ENCODE measurements around the gene CCDC18.
"Not testable (repeated sequence)": the region's sequence is repeated elsewhere in the genome, so short reads cannot be mapped to it uniquely, and the experiment has no call there.

CCDC18 gene

GRCh38 chr1:93256433-93256832 is 75.9 kb downstream of the CCDC18 start:
- no peak for TF ChIP-seq Cebpa-rat (IDR thresholded peaks at IDR 0.05)
- H3K4me3 ChIP-seq = no peak overlapping the region
- no peak overlapping the region for H3K9ac ChIP-seq
- peaks cover 0 to 6% (median 4%) of the 10 kb centered on the region in 10 experiments; a peak in 8 of 20 replicates for H3K4me1 ChIP-seq
- no peak overlapping the region for H3K4me2 ChIP-seq
- peaks cover 47 to 84% (median 69%) of the 10 kb centered on the region in 11 experiments for H3K36me3 ChIP-seq
- H3K27ac ChIP-seq = no peak overlapping the region
- peaks cover 19 to 37% (median 31%) of the 10 kb centered on the region in 11 experiments for H3K9me3 ChIP-seq (replicated peaks in 1 of 11)
- no peaks in the 10 kb centered on the region for H3K27me3 ChIP-seq
- H4K20me1 ChIP-seq = no peaks in the 10 kb centered on the region

DNA sequence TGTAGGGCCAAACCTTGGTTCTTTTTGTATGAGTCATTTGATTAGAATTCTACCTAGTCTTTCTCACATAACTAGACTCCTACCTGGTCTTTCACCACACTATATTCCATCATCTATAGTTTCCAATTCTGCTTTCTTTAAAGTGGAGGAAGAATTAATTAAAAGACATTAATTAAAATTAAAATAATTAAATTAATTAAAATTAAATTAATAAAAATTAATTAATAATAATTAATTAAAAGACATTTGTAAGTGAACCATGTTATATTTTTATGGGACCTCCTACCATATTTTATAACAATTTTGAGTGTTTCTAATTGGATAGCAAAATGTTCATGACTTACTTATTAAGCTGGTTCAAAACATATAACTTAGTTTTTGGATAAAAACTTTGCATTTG is 77.4 kb downstream of the CCDC18 start:
- peaks cover 19 to 37% (median 31%) of the 10 kb centered on the region in 11 experiments for H3K9me3 ChIP-seq (replicated peaks in 1 of 11)
- no peak overlapping the region for H3K4me2 ChIP-seq
- peaks cover 47 to 84% (median 69%) of the 10 kb centered on the region in 11 experiments for H3K36me3 ChIP-seq
- H3K4me3 ChIP-seq = no peak overlapping the region
- no peaks in the 10 kb centered on the region for H4K20me1 ChIP-seq
- no peak overlapping the region for H3K27ac ChIP-seq
- TF ChIP-seq Cebpa-rat (IDR thresholded peaks at IDR 0.05) = no peak
- peaks cover 0 to 6% (median 4%) of the 10 kb centered on the region in 10 experiments; a peak in 8 of 20 replicates for H3K4me1 ChIP-seq
- H3K9ac ChIP-seq = no peak overlapping the region
- no peaks in the 10 kb centered on the region for H3K27me3 ChIP-seq

DNA sequence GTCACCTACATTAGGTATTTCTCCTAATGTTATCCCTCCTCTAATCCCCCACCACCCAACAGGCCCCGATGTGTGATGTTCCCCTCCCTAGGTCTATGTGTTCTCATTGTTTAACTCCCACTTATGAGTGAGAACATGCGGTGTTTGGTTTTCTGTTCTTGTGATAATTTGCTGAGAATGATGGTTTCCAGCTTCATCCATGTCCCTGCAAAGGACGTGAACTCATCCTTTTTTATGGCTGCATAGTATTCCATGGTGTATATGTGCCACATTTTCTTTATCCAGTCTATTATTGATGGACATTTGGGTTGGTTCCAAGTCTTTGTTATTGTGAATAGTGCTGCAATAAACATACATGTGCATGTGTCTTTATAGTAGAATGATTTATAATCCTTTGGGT is 80.2 kb downstream of the CCDC18 start:
- not testable (repeated sequence) for H3K27ac ChIP-seq, H3K27me3 ChIP-seq, H4K20me1 ChIP-seq, H3K4me2 ChIP-seq, H3K4me1 ChIP-seq, H3K4me3 ChIP-seq, H3K9ac ChIP-seq
- peaks cover 60 to 85% (median 77%) of the 10 kb centered on the region in 11 experiments for H3K36me3 ChIP-seq
- peaks cover 38 to 58% (median 48%) of the 10 kb centered on the region in 11 experiments for H3K9me3 ChIP-seq (replicated peaks in 1 of 11)

- H3K9ac ChIP-seq = no peak overlapping the region
- no peaks in the 10 kb centered on the region for H3K4me1 ChIP-seq
- H3K27me3 ChIP-seq = no peaks in the 10 kb centered on the region
- H3K9me3 ChIP-seq (replicated peaks in 1 of 11) = peaks cover 41 to 61% (median 52%) of the 10 kb centered on the region in 11 experiments
- H4K20me1 ChIP-seq = no peaks in the 10 kb centered on the region
- peak overlapping the region in 7 of 10 experiments; percentile 29 to 52 (median 35); a peak in 10 of 20 replicates for H3K4me3 ChIP-seq
- no peak overlapping the region for H3K27ac ChIP-seq
- no peak for TF ChIP-seq Cebpa-rat (IDR thresholded peaks at IDR 0.05)
- peaks cover 56 to 78% (median 67%) of the 10 kb centered on the region in 11 experiments for H3K36me3 ChIP-seq
- H3K4me2 ChIP-seq = no peak overlapping the region
These were observed 82.1 kb downstream of the CCDC18 start for GRCh38 chr1:93262645-93263044.

DNA sequence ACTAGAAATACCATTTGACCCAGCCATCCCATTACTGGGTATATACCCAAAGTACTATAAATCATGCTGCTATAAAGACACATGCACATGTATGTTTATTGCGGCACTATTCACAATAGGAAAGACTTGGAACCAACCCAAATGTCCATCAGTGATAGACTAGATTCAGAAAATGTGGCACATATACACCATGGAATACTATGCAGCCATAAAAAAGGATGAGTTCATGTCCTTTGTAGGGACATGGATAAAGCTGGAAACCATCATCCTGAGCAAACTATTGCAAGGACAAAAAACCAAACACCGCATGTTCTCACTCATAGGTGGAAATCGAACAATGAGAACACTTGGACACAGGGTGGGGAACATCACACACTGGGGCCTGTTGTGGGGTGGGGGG is 88.4 kb downstream of the CCDC18 start:
- not testable (repeated sequence) for H4K20me1 ChIP-seq, H3K4me3 ChIP-seq, H3K27ac ChIP-seq, H3K4me1 ChIP-seq, H3K4me2 ChIP-seq, H3K27me3 ChIP-seq, H3K9ac ChIP-seq
- peaks cover 15 to 25% (median 20%) of the 10 kb centered on the region in 11 experiments for H3K9me3 ChIP-seq (replicated peaks in 1 of 11)
- H3K36me3 ChIP-seq = peaks cover 20 to 31% (median 23%) of the 10 kb centered on the region in 11 experiments

- not testable (repeated sequence) for H3K27me3 ChIP-seq, H3K27ac ChIP-seq, H4K20me1 ChIP-seq, H3K4me2 ChIP-seq, H3K9ac ChIP-seq, H3K4me1 ChIP-seq, H3K4me3 ChIP-seq
- Histone ChIP-seq H3K9me3 (replicated peaks in 1 of 11) (peaks cover 7 to 16% (median 13%) of the 10 kb centered on the region in 11 experiments), H3K36me3 (peaks cover 6 to 26% (median 11%) of the 10 kb centered on the region in 11 experiments; a peak in 18 of 22 replicates)
These were observed 94.7 kb downstream of the CCDC18 start for GRCh38 chr1:93275262-93275633.

- H3K9me3 ChIP-seq (replicated peaks in 1 of 11) = peaks cover 12 to 21% (median 18%) of the 10 kb centered on the region in 11 experiments
- H3K27ac ChIP-seq = no peak overlapping the region
- H3K4me3 ChIP-seq = no peak overlapping the region
- H3K4me2 ChIP-seq = no peak overlapping the region
- no peak for TF ChIP-seq Cebpa-rat (IDR thresholded peaks at IDR 0.05)
- H3K36me3 ChIP-seq = peaks cover 7 to 28% (median 14%) of the 10 kb centered on the region in 11 experiments; a peak in 18 of 22 replicates
- no peak overlapping the region for H3K9ac ChIP-seq
- no peaks in the 10 kb centered on the region for H3K27me3 ChIP-seq
- H3K4me1 ChIP-seq = peaks cover 0 to 3% (median 0%) of the 10 kb centered on the region in 10 experiments; a peak in 1 of 20 replicates
- no peaks in the 10 kb centered on the region for H4K20me1 ChIP-seq
These were observed 95.2 kb downstream of the CCDC18 start for GRCh38 chr1:93275634-93276295.

DNA sequence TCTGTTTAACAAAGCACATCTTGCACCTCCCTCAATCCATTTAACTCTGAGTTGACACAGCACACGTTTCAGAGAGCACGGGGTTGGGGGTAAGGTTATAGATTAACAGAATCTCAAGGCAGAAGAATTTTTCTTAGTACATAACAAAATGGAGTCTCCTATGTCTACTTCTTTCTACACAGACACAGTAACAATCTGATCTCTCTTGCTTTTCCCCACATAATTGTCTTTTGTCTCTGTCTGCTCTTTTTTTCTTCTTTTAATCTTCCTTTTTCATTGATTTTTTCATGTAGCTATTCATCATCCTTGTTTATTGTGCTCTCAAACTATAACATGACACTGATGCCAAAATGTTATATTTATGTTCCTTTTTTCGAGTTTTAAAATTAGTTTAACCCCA is 97.0 kb downstream of the CCDC18 start:
- H3K9ac ChIP-seq, H3K4me3 ChIP-seq, H3K27ac ChIP-seq: not testable (repeated sequence)

DNA sequence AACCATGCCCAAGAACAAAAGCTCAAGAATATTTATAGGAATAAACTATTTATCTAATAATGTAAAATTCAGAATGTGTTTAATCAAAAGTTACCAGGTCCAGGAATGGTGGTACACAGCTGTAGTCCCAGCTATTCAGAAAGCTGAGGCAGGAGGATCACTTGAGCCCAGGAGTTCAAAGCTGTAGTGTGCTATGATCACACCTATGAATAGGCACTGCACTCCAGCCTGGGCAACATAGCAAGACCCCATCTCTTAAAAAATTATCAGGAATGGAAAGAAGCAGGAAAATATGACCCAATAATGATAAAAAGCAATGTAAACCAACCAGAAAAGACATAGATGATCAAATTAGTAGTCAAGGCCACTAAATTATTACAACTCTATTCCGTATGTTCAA is 103.0 kb downstream of the CCDC18 start:
- Histone ChIP-seq H3K4me2 (no peak overlapping the region), H3K4me1 (no peaks in the 10 kb centered on the region), H3K4me3 (no peak overlapping the region), H3K27ac (no peak overlapping the region), H4K20me1 (no peaks in the 10 kb centered on the region), H3K36me3 (peaks cover 12 to 38% (median 24%) of the 10 kb centered on the region in 11 experiments; a peak in 21 of 22 replicates), H3K9me3 (replicated peaks in 1 of 11) (peaks cover 19 to 42% (median 33%) of the 10 kb centered on the region in 11 experiments), H3K27me3 (no peaks in the 10 kb centered on the region), H3K9ac (no peak overlapping the region)
- no peak for TF ChIP-seq Cebpa-rat (IDR thresholded peaks at IDR 0.05)

More for the DNA sequence above, 97.0 kb downstream of the CCDC18 start:
- not testable (repeated sequence) for H3K4me1 ChIP-seq, H3K27me3 ChIP-seq, H4K20me1 ChIP-seq, H3K4me2 ChIP-seq
- Histone ChIP-seq H3K36me3 (peaks cover 7 to 28% (median 14%) of the 10 kb centered on the region in 11 experiments; a peak in 18 of 22 replicates), H3K9me3 (replicated peaks in 1 of 11) (peaks cover 12 to 28% (median 18%) of the 10 kb centered on the region in 11 experiments)

GRCh38 chr1:93288558-93288957 is 108.0 kb downstream of the CCDC18 start:
- H3K27me3 ChIP-seq = no peaks in the 10 kb centered on the region
- no peak overlapping the region for H3K4me3 ChIP-seq
- H3K9me3 ChIP-seq (replicated peaks in 1 of 11) = peaks cover 28 to 43% (median 38%) of the 10 kb centered on the region in 11 experiments
- H3K4me2 ChIP-seq = no peak overlapping the region
- no peak overlapping the region for H3K27ac ChIP-seq
- TF ChIP-seq Cebpa-rat (IDR thresholded peaks at IDR 0.05) = no peak
- H4K20me1 ChIP-seq = no peaks in the 10 kb centered on the region
- H3K36me3 ChIP-seq = peaks cover 29 to 44% (median 31%) of the 10 kb centered on the region in 11 experiments
- H3K4me1 ChIP-seq = peaks cover 0 to 2% (median 0%) of the 10 kb centered on the region in 10 experiments; a peak in 2 of 20 replicates
- no peak overlapping the region for H3K9ac ChIP-seq
